ENCODE results near the gene SCN4A.
"Not testable (repeated sequence)": the region's sequence is repeated elsewhere in the genome, so short reads cannot be mapped to it uniquely, and the experiment has no call there.

The SCN4A gene

GRCh38 chr17:63892316-63893037 lies 80.2 kb downstream of the SCN4A start:
- H3K4me1 ChIP-seq (ENCODE audit: insufficient read depth, low read length, severe bottlenecking); H3F3A ChIP-seq (ENCODE audit: insufficient read depth, low read length); H3K4me2 ChIP-seq (ENCODE audit: low read length); H3K36me3 ChIP-seq (ENCODE audit: insufficient read depth, low read length); H3K27me3 ChIP-seq (ENCODE audit: insufficient read depth, low read length); H2AFZ ChIP-seq (ENCODE audit: low read length); H3K4me3 ChIP-seq (ENCODE audit: low read depth, low read length, poor library complexity, severe bottlenecking); H3K9ac ChIP-seq (ENCODE audit: low read length); H3K9me3 ChIP-seq (ENCODE audit: low read length); H3K27ac ChIP-seq (ENCODE audit: low read depth, low read length, poor library complexity, severe bottlenecking); H3K9me2 ChIP-seq (ENCODE audit: low read depth, low read length); H3K79me2 ChIP-seq (ENCODE audit: insufficient read depth, low read length); H4K20me1 ChIP-seq (ENCODE audit: insufficient read depth, low read length): not testable (repeated sequence)

GRCh38 chr17:63889026-63889848 lies 83.5 kb downstream of the SCN4A start:
- not testable (repeated sequence) for H3K79me2 ChIP-seq (ENCODE audit: insufficient read depth, low read length)
- peak; percentile 54 for TF ChIP-seq CTCF (IDR thresholded peaks at IDR 0.05; ENCODE audit: low read length)

More at GRCh38 chr17:63889026-63889848, 83.5 kb downstream of the SCN4A start:
- not testable (repeated sequence) for H3K4me2 ChIP-seq (ENCODE audit: low read length); H3K9me2 ChIP-seq (ENCODE audit: low read depth, low read length); H2AFZ ChIP-seq (ENCODE audit: low read length); H3F3A ChIP-seq (ENCODE audit: insufficient read depth, low read length); H3K27ac ChIP-seq (ENCODE audit: low read depth, low read length, poor library complexity, severe bottlenecking); H3K4me1 ChIP-seq (ENCODE audit: insufficient read depth, low read length, severe bottlenecking); H3K4me3 ChIP-seq (ENCODE audit: low read depth, low read length, poor library complexity, severe bottlenecking); H4K20me1 ChIP-seq (ENCODE audit: insufficient read depth, low read length); H3K27me3 ChIP-seq (ENCODE audit: insufficient read depth, low read length); H3K9me3 ChIP-seq (ENCODE audit: low read length); H3K9ac ChIP-seq (ENCODE audit: low read length); H3K36me3 ChIP-seq (ENCODE audit: insufficient read depth, low read length)

All from OCI-LY1 (cell line).